Prostate gland (tissue), 2 donors: ENCODE results near the gene GNAQ. TPM values are rescaled to one million over a fixed set of nuclear protein-coding genes. Genes with fewer than 3 reads are reported as not detected.

Experiments
- DNase-seq: peaks from one replicate; pipeline ENCODE4 v3.0.0-alpha.2; 2019; ENCODE audit warnings: low spot score
- H3K27ac ChIP-seq, 2 donors: fragments of 200-600 bp; sonication (generic); 2 replicates each; pipeline ENCODE4 v1.5.1; 2017 to 2019
- H3K27me3 ChIP-seq: fragments of 200-600 bp; sonication (generic); replicated peaks from 2 replicates; pipeline ENCODE4 v1.5.1; 2019; ENCODE audit not compliant: insufficient read depth
- H3K36me3 ChIP-seq, 2 donors: fragments of 200-600 bp; sonication (generic); 1 replicate in 1 of 2; 2 replicates in 1 of 2; pipeline versions ENCODE4 v1.5.1 to v1.8.1; 2017 to 2019
- H3K4me1 ChIP-seq: fragments of 200-600 bp; sonication (generic); replicated peaks from 2 replicates; pipeline ENCODE4 v1.5.1; 2019
- H3K4me3 ChIP-seq, 2 donors: fragments of 200-600 bp; sonication (generic); 2 replicates each; pipeline ENCODE4 v1.5.1; 2017 to 2019
- H3K9me3 ChIP-seq: fragments of 200-600 bp; sonication (generic); 2 replicates; pipeline ENCODE4 v1.5.1; 2017
- CTCF ChIP-seq, 4 experiments: fragments of 200-600 bp in 2 of 4; fragments of 450-650 bp in 2 of 4; sonication (generic) in 2 of 4; IDR thresholded peaks; 1 replicate in 3 of 4; 2 replicates in 1 of 4; pipeline ENCODE4 v1.5.1; 2016 to 2019; ENCODE audit warnings: antibody characterized with exemption in 4 of 4, mild to moderate bottlenecking in 2 of 4, moderate library complexity in 2 of 4
- POLR2A ChIP-seq: fragments of 450-650 bp; IDR thresholded peaks from one replicate; pipeline ENCODE4 v1.6.1; 2016; ENCODE audit warnings: antibody characterized with exemption, mild to moderate bottlenecking
- POLR2AphosphoS5 ChIP-seq: sonication (generic); formaldehyde crosslinking; IDR thresholded peaks from one replicate; pipeline ENCODE4 v1.6.1; 2017; ENCODE audit warnings: antibody characterized with exemption
- WGBS: methylation state at CpG from one replicate; pipeline ENCODE4 v1.1.5; 2018; 5-methylcytosine and 5-hydroxymethylcytosine counted together
- intact Hi-C: fragments of 100-400 bp; cut with DNase I; formaldehyde crosslinking; loops from one replicate; pipeline ENCODE4 v1.14.2; 2022
- total RNA-seq, 2 donors: library from RNA; depleted of rRNA; stranded (reverse); fragments of >200 nt; gene quantifications; one replicate each; pipeline ENCODE4 v1.1.0, GENCODE V29; 2016

Gene GNAQ
- total RNA-seq, 2 donors from 2014 or later, result 35.0 to 43.7 TPM

- intact Hi-C loops, result no loop called here
- no peak for DNase-seq
- Histone ChIP-seq H3K36me3 (no peaks in the 10 kb centered on the region), H3K9me3 (no peaks in the 10 kb centered on the region), H3K27ac (no peak overlapping the region), H3K4me3 (no peak overlapping the region), H3K27me3 (no peaks in the 10 kb centered on the region), H3K4me1 (no peaks in the 10 kb centered on the region)
- no peak for TF ChIP-seq POLR2AphosphoS5
- no peak for TF ChIP-seq CTCF (IDR thresholded peaks at IDR 0.05)
- TF ChIP-seq POLR2A, result no peak
- 72% methylated on average over 2 of the region's 2 CpGs for WGBS
Measured at GRCh38 chr9:77956555-77956954, 75.1 kb downstream of the GNAQ start.

GRCh38 chr9:77954666-77955015 is 77.0 kb downstream of the GNAQ start:
- 87% methylated on average over 5 of the region's 5 CpGs for WGBS
- H3K27me3 ChIP-seq, result no peaks in the 10 kb centered on the region
- TF ChIP-seq CTCF (IDR thresholded peaks at IDR 0.05), result no peak
- TF ChIP-seq POLR2A, result no peak
- TF ChIP-seq POLR2AphosphoS5, result no peak
- no peaks in the 10 kb centered on the region for H3K4me1 ChIP-seq
- H3K27ac ChIP-seq, result no peak overlapping the region
- H3K4me3 ChIP-seq, result no peak overlapping the region
- intact Hi-C loops, result no loop called here
- DNase-seq, result no peak
- no peaks in the 10 kb centered on the region for H3K36me3 ChIP-seq
- no peaks in the 10 kb centered on the region for H3K9me3 ChIP-seq

GRCh38 chr9:77954013-77954665 is 77.5 kb downstream of the GNAQ start:
- H3K27me3 ChIP-seq, result no peaks in the 10 kb centered on the region
- H3K4me3 ChIP-seq, result no peak overlapping the region
- DNase-seq, result no peak
- H3K36me3 ChIP-seq, result no peaks in the 10 kb centered on the region
- no peaks in the 10 kb centered on the region for H3K4me1 ChIP-seq
- no peak for TF ChIP-seq CTCF (IDR thresholded peaks at IDR 0.05)
- no peak for TF ChIP-seq POLR2A
- TF ChIP-seq POLR2AphosphoS5, result no peak
- H3K27ac ChIP-seq, result no peak overlapping the region
- 77% methylated on average over 6 of the region's 6 CpGs for WGBS
- no peaks in the 10 kb centered on the region for H3K9me3 ChIP-seq
- intact Hi-C loops, result no loop called here

GRCh38 chr9:77953590-77953989 is 78.0 kb downstream of the GNAQ start:
- no peaks in the 10 kb centered on the region for H3K27me3 ChIP-seq
- intact Hi-C loops, result no loop called here
- H3K4me3 ChIP-seq, result no peak overlapping the region
- no peak for DNase-seq
- no peak overlapping the region for H3K27ac ChIP-seq
- H3K9me3 ChIP-seq, result no peaks in the 10 kb centered on the region
- no peak for TF ChIP-seq POLR2A
- TF ChIP-seq CTCF (IDR thresholded peaks at IDR 0.05), result no peak
- H3K4me1 ChIP-seq, result no peaks in the 10 kb centered on the region
- no peaks in the 10 kb centered on the region for H3K36me3 ChIP-seq

GRCh38 chr9:77952635-77953328 is 78.8 kb downstream of the GNAQ start:
- no peaks in the 10 kb centered on the region for H3K4me1 ChIP-seq
- H3K36me3 ChIP-seq, result no peaks in the 10 kb centered on the region
- WGBS, result 45% methylated on average over 2 of the region's 2 CpGs
- H3K27ac ChIP-seq, result no peak overlapping the region
- intact Hi-C loops, result no loop called here
- H3K27me3 ChIP-seq, result no peaks in the 10 kb centered on the region
- no peak overlapping the region for H3K4me3 ChIP-seq
- DNase-seq, result no peak
- no peak for TF ChIP-seq CTCF (IDR thresholded peaks at IDR 0.05)
- TF ChIP-seq POLR2A, result no peak
- TF ChIP-seq POLR2AphosphoS5, result no peak
- no peaks in the 10 kb centered on the region for H3K9me3 ChIP-seq
